HG03064 (cell line): ENCODE measurements around the gene MGAT3.

Experiments used
- ATAC-seq: cut with Tn5 transposase; IDR thresholded peaks from one replicate; pipeline ENCODE4 v1.9.1; 2021; ENCODE audit warnings: low read depth; ENCODE audit not compliant: unreplicated experiment

The MGAT3 gene

DNA sequence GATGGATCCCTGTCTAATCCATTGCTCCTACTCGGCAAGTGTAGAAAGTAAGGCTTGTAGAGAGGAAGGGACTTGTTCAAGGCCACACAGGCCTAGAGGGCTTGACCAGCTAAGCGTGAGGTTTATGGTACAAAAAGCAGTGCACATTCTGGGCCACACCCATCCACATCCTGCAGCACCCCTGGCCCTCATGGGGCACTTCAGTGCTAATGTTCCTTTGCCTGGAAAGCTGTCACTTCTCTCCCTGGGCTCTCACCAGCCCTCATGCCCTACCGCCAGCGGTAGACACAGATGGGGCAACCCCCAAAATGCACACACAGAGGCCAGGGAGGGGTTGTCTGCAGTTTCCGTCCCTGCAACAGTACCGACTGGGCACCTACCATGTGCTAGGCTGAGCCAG is 7.1 kb upstream of the MGAT3 start:
- ATAC-seq: no peak

DNA sequence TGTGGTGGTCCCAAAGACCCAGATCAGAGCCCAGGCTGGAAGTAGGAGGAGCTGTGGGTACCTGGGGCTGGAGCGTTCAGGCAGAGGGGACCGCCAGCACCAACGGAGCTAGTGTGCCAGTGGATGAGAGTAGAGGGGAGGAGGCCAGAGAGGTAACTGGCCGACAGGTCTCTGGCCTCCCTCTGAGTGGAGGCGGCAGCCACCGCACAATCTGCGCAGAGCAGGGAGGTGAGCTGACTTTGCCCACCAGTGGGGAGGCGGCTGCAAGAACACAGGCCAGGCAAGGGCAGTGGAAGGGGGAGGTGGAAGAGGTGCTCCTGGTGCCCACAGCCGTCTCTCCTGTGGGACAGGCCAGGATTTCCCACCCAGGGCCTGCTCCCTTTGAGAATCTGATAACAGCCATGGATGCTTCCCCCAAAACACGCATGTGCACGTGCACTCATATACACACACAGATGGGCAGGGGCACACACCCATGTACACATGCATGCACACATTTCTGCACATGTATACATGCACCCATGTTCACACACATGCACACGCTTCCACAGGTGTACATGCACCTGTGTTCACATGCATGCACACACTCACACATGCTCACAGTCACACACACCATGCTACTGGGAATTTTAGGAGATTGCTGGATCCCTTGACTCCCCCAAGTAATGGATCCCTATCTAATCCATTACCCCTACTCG is 6.4 kb upstream of the MGAT3 start:
- no peak for ATAC-seq

DNA sequence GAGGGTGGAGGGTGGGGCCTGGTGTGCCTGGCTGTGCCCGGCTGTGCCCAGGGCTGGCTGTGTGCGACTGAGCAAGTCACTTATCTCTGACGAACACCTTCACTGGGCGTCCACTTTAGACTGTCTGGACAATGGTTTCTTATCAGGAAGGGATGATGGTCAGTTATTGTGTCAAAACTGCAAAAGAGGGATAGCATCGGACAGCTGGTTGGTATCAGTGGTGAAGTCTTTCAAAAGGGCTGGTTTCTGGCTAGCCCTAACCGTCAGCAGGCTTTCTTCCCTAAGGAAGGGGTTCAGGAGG is 4.1 kb upstream of the MGAT3 start:
- ATAC-seq: no peak

DNA sequence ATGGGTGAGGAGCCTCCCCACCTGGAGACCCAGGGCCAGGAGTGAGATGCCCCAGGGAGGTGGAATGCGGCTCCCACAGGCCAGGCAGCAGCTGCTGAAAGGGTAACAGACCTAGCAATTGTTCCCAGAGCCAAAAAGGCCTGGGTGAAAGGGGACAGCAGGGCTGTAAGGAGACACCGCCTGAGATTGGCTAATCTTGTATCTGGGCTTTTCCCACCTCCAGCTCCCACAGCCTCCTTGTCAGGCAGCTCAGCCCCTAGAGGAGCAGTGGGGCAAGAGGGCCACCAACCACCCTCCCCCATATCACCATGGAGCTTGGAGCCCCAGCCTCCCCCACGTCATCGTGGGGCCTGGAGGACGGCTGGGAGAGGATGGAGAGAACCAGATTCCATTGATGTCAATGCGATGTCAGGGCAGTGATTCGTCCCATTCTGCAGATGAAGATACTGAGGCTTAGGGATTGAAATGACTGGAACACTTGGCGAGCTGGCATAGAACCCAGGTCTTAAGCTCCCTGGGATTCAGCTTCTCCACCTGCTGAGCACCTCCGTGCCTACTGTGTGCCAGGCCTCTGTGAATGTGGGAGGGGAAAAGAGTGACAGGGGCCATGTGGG is 2.9 kb upstream of the MGAT3 start:
- no peak for ATAC-seq

GRCh38 chr22:39454385-39454871 is 2.4 kb upstream of the MGAT3 start:
- no peak for ATAC-seq

DNA sequence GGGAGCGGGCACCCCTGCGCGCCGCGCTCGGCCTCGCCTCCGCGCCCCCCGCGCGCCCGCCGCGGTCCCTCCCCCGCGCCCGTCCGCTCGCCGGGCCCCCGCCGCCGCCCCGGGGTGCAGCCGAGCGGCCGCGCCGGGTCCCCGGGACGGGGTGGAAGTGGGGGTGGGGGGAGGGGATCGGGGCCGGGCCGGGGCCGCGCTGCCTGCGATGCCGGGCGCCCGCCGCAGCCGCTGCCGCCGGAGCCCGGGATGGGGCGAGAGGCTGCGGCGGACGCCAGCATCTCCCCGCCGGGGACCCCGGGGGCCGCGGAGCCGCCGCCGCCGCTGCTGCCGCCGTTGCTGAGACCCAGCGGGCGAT is 365 bp downstream of the MGAT3 start:
- no peak for ATAC-seq

DNA sequence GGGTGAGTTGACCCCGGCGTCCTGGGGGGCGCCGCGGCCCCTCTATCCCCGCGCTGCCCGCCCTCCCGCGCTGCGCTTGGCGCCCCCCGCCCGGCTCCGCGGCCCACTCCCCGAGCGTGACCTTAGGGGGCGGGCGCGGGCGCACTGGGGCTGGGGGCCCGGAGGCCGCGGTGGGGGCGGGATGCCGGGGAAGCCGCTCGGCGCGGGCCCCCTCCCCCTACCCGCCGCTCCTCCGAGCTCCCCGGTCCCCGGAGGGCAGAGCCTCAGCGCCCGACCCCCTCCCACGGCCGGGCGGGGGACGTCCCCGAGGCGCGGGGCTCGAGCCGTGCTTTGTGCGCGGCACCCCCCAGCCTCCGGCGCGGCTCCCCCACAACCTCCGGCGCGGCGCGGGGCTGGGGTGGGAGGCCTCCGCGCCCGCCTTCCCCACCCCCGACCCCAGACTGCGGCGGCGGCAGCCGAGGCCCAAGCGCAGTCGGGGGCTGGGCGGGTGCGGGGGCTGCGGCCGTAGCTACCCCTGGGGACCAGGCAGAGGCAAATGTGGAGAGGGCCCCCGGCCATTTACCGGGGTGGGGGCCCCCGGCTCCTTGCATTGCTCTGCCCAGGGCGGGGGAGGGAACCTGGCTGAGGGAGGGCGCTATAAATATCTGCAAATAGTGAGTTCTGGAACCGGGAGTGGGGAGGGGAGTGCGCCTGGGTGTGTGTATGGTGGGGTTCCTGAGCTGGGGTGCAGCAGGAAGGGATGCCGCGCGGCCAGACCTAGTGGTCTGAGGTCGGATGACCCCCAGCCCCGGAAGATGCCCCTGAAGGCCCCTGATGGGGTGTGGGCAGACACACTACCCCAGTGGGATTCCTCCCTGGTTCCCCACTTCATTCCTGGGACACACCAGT is 988 bp downstream of the MGAT3 start:
- ATAC-seq: no peak

DNA sequence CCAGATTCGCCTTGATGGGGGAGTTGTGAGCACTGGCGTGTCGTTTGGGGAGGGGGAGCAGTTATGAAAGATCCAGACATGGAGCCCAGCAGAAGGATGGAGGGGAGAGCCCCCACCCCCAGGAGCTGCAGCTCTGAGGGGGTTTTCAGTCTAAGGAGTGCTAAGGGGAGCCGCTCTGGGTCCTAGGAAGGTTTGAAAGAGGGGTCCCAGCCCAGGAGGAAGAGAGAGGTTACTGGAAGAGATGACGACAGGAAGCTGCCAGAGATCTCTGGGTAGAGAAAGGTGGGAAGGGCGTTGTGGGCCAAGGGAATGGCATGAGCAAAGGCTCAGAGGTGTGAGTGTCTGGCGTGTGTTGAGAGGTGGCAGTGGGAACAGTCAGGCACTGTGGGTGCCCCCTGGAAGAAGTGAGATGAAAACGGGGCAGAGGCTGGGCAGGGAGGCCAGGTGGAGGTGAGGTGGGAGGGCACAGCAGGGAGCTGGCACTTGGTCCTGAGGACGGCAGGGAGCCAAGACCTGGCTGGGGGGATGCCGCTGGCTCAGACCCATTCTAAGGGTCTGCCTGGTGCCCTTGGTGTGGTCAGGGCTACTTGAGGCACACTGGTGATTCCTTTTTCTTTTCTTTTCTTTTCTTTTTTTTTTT is 1.8 kb downstream of the MGAT3 start:
- ATAC-seq: no peak

DNA sequence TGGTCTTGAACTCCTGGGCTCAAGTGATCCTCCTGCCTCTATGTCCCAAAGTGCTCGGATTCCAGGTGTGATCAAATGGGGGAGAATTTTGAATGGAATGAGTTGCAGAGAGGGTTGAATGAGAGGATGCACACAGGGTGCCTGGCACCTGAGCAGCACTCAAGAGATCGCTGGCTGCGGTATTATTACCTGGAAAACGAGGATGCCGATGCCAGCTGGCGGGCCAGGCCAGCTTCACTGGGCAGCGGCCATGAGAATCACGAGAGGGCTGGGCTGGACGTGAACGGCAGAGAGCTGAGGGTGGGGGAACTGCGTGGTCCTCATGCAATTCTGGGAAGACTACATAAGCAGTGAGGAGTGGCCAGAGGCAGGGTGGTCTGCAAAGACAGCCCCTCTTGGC is 2.9 kb downstream of the MGAT3 start:
- no peak for ATAC-seq

- no peak for ATAC-seq
These were observed 5.8 kb downstream of the MGAT3 start for GRCh38 chr22:39462443-39463221.

GRCh38 chr22:39463277-39463676 is 6.5 kb downstream of the MGAT3 start:
- no peak for ATAC-seq

GRCh38 chr22:39463931-39464390 is 7.1 kb downstream of the MGAT3 start:
- no peak for ATAC-seq

DNA sequence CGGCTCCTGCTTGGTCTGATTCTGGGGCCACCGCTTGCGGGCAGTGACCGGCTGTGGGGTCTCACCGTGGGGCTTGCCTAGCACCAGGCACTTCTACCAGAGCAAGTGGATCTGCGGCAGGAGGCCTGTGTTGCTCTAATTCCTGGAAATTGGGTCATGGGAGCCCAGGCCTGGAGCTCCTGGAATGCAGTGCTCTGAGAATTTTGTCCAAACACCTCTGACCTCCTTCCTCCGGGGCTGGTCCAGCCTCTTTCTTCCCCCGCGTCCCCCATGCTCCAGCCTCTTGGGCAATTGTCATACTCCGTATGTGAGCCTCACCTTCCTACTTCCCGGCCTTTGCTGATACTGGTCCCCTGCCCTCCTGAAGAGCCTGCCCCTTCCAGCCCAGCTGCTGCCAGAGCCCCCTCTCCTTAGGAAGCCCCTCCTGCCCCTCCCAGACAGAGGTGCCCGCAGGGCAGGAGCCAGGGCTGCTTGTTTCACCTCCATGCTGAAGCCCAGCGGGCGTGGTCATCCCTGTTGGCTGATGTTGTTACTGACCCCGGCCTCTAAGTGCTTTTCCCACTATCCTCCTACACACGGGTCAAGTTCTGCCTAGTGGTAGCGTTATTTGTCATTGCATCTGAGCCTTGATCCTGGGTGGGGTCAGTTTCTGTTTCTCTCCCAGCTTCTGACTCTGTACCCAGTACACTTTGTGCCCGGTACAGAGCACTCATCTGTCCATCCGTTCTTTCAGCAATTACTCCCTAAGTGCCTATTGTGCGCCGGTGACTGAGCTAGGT is 9.6 kb downstream of the MGAT3 start:
- ATAC-seq: no peak

DNA sequence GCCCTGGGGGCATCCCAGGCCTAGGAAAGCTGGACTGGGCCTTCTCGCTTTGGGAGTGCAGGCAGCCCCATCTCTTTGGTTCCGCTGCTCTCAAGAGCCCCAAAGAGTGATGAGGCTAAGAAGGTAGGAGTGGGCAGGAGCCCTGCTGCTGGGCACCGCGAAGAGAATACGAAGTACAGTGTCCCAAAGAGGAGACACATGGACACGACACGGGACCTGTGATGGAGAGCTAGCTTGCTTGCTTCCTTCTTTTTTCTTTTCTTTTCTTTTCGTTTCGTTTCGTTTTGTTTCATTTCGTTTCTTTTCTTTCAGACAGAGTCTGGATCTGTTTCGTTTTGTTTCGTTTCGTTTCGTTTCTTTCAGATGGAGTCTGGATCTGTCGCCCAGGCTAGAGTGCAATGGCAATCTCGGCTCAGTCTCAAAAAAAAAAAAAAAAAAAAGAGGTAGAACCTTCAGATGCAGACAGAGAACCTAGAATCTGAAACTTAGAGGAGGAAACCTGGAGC is 10.6 kb downstream of the MGAT3 start:
- ATAC-seq: no peak

DNA sequence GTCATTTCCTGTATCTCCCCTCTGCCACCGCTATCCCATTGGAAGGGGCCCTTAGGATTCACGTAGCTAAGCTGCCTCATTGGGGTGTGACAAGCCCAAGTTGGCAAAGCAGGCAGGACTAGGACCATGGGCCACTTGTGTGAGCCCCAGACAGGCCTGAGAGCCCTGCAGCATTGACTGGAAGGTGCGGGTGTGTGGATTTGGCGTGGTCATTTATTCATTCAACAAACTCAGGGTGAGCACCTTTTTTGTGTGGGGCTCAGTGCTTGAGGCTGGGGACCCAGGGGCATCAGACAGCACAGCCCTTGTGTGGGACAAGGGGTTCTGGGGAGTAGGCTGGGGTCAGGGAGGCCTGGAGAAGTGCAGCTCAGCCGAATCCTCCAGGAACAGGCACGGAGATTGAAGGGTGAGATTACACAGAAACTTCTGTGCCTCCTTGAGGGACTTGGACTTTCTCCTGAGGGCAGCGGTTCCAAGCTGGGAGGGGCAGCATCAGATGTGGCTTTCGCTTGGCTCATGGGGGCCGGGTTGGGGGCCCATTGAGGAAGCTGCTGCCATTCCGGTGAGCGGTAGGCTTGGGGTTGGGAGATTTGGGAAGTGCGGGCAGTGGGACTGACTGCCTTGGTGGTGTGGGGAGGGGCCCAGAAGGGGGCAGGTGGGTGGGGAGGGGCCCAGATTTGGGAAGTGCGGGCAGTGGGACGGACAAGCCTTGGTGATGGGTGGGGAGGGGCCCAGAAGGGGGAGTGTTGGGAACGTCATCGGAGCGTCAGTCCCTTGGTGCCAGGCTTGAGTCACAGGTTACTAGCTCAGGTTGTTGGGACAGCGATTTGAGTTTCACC is 11.9 kb downstream of the MGAT3 start:
- no peak for ATAC-seq

DNA sequence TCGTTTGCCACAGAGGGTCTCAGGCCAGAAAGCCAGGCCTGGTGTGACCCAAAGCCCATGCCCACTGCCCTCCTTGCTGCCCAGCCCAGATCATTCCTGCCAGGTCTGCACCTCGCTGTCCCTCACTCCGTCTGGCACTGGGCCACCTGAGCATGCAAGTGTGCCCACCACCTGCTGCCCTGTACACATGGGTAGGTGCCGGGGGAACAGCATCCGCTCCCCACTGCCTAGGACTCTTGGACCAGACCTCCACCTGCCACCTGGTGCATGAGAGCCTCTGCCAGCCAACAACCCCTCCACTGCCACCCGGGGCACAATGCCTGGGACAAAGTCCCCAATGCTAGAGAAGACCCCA is 12.5 kb downstream of the MGAT3 start:
- no peak for ATAC-seq

- no peak for ATAC-seq
These were observed 13.1 kb downstream of the MGAT3 start for GRCh38 chr22:39469681-39470450.
